SK-N-SH (cell line): ENCODE measurements around the gene ULK3.

Source experiments
- EP300 ChIP-seq, 2 experiments: IDR thresholded peaks; 2 replicates each; pipeline versions ENCODE4 v1.4.0 to v1.6.1; 2012; ENCODE audit warnings: borderline replicate concordance in 1 of 2, low read depth in 1 of 2, low read length in 1 of 2
- EZH2phosphoT487 ChIP-seq: fragments of 200-600 bp; sonication (generic); IDR thresholded peaks from 2 replicates; pipeline ENCODE4 v1.6.1; 2017; ENCODE audit warnings: low read depth, mixed run types, mild to moderate bottlenecking, antibody characterized with exemption, moderate library complexity, borderline replicate concordance
- FOXM1 ChIP-seq: IDR thresholded peaks from 2 replicates; pipeline ENCODE4 v1.4.0; 2012; ENCODE audit warnings: low read depth, mild to moderate bottlenecking
- MEF2A ChIP-seq: IDR thresholded peaks from 2 replicates; pipeline ENCODE4 v1.4.0; 2012; ENCODE audit warnings: low read depth, borderline replicate concordance
- POLR2AphosphoS5 ChIP-seq: IDR thresholded peaks from 2 replicates; pipeline ENCODE4 v1.6.1; 2012; ENCODE audit warnings: low read depth, low read length
- RAD21 ChIP-seq: IDR thresholded peaks from 2 replicates; pipeline ENCODE4 v1.6.1; 2012; ENCODE audit warnings: mild to moderate bottlenecking, low read length
- SMC3 ChIP-seq: IDR thresholded peaks from 2 replicates; pipeline ENCODE4 v1.6.1; 2012; ENCODE audit warnings: low read depth, low read length, improper control_type of control experiment
- TAF1 ChIP-seq: IDR thresholded peaks from 2 replicates; pipeline ENCODE4 v1.6.1; 2012; ENCODE audit warnings: low read depth, mild to moderate bottlenecking, low read length, moderate library complexity, borderline replicate concordance
- TCF12 ChIP-seq: IDR thresholded peaks from 2 replicates; pipeline ENCODE4 v1.4.0; 2012
- TEAD4 ChIP-seq: IDR thresholded peaks from 2 replicates; pipeline ENCODE4 v1.4.0; 2012; ENCODE audit warnings: mild to moderate bottlenecking, borderline replicate concordance; ENCODE audit not compliant: insufficient read depth
- YY1 ChIP-seq: IDR thresholded peaks from 2 replicates; pipeline ENCODE4 v1.4.0; 2012; ENCODE audit warnings: low read depth, mild to moderate bottlenecking
- TF ChIP-seq, protein P1 (sequence below): fragments of 200-600 bp; sonication (generic); IDR thresholded peaks from 2 replicates; pipeline ENCODE4 v1.6.1; 2017; ENCODE audit warnings: antibody characterized with exemption, mild to moderate bottlenecking, moderate library complexity
- TF ChIP-seq, protein P2 (sequence below): IDR thresholded peaks from 2 replicates; pipeline ENCODE4 v1.4.0; 2012; ENCODE audit warnings: low read depth

DNA sequence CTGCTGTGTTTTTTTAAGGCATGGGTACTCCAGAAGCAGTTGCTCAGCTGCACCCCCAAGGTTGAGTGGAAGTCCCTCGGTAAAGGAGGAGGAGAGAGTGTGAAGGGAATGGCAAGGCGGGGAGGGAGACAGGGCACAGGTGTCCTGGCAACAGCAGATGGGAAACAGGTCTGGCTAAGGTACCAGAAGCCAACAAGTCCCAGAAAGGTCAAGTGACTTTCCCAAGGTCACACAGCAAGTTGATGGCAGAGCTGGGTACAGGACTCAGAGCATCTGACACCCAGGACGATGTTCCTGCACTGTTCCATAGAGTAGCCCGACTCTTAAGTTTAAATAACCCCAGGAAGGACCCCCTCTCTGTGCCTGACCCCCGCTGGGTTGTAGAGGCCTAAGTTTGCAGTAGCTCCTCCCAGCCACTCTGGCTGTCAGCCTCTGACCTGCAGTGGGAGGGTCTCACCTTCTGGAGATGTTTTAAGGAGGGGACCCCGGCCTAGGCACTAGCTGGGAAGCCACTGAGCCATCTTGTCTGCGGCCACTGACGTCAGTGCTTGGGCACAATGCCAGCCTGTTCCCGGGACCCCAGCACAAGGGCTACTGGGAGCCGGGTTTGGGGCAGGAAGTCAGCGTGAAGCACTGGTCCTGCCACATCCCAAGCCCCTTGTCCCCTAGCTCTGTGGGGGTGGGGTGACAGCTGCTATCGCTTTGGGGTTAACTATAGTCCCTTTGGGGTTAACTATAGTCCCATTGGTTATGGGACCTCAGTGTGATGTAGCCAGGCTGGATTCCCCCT is 50.5 kb downstream of the ULK3 start:
- TF ChIP-seq, protein P1, sequence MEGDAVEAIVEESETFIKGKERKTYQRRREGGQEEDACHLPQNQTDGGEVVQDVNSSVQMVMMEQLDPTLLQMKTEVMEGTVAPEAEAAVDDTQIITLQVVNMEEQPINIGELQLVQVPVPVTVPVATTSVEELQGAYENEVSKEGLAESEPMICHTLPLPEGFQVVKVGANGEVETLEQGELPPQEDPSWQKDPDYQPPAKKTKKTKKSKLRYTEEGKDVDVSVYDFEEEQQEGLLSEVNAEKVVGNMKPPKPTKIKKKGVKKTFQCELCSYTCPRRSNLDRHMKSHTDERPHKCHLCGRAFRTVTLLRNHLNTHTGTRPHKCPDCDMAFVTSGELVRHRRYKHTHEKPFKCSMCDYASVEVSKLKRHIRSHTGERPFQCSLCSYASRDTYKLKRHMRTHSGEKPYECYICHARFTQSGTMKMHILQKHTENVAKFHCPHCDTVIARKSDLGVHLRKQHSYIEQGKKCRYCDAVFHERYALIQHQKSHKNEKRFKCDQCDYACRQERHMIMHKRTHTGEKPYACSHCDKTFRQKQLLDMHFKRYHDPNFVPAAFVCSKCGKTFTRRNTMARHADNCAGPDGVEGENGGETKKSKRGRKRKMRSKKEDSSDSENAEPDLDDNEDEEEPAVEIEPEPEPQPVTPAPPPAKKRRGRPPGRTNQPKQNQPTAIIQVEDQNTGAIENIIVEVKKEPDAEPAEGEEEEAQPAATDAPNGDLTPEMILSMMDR: no peak
- TF ChIP-seq POLR2AphosphoS5 (no peak), TAF1 (no peak), EZH2phosphoT487 (no peak), TEAD4 (no peak), MEF2A (no peak), YY1 (no peak), RAD21 (no peak), EP300 (IDR thresholded peaks at IDR 0.05; ENCODE audit: borderline replicate concordance in 1 of 2, low read depth in 1 of 2, low read length in 1 of 2) (no peak), SMC3 (no peak), FOXM1 (no peak), TCF12 (no peak)
- TF ChIP-seq, protein P2, sequence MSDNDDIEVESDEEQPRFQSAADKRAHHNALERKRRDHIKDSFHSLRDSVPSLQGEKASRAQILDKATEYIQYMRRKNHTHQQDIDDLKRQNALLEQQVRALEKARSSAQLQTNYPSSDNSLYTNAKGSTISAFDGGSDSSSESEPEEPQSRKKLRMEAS: no peak
